ENCODE measurements around the gene VIL1. TPM values are rescaled to one million over a fixed set of nuclear protein-coding genes. Genes with fewer than 3 reads are reported as not detected.
A peak's percentile ranks its signal among the peaks of the same experiment; 100 is the strongest.

The VIL1 gene
- total and polyA plus RNA-seq, 9 of the 15 experiments (the other 6 are each of a cell fraction or from before 2014, with no cell fraction given): 0.51 to 2.7 (median 1.2) TPM

- TF ChIP-seq RREB1 (CRISPR knock-in tag; IDR thresholded peaks at IDR 0.05) (no peak), TBL1XR1 (IDR thresholded peaks at IDR 0.05; ENCODE audit: low read length in 2 of 2) (peak in 1 of 2 experiments; percentile 64; a peak in 2 of 4 replicates), CREM (IDR thresholded peaks at IDR 0.05; ENCODE audit: low read depth) (0 out of 2 replicates have a peak, but pooled peaks have one; percentile 20), CBX5 (IDR thresholded peaks at IDR 0.05; ENCODE audit: borderline replicate concordance, low read depth) (0 out of 2 replicates have a peak, but pooled peaks have one; percentile 25), PRDM10 (IDR thresholded peaks at IDR 0.05; ENCODE audit: partially characterized antibody) (peak; percentile 72), ZNF277 (CRISPR knock-in tag; IDR thresholded peaks at IDR 0.05; ENCODE audit: borderline replicate concordance) (no peak), POLR2AphosphoS2 (IDR thresholded peaks at IDR 0.05; ENCODE audit: low read length) (no peak), TSC22D4 (tag; IDR thresholded peaks at IDR 0.05) (no peak), SMC3 (conservative IDR thresholded peaks at IDR 0.05; ENCODE audit: insufficient read depth, low read depth, low read length) (0 out of 2 replicates have a peak, but pooled peaks have one; percentile 4), BRCA1 (IDR thresholded peaks at IDR 0.05) (no peak), BRCA1 (CRISPR knock-in tag; IDR thresholded peaks at IDR 0.05) (no peak), SIN3A (IDR thresholded peaks at IDR 0.05; ENCODE audit: borderline replicate concordance in 2 of 2, control insufficient read depth in 1 of 2, low read depth in 2 of 2, low read length in 2 of 2) (peak in 1 of 2 experiments; percentile 13; a peak in 1 of 4 replicates), MAX (CRISPR knock-in tag; IDR thresholded peaks at IDR 0.05) (no peak), RFX1 (IDR thresholded peaks at IDR 0.05) (no peak)
These were observed 21.5 kb upstream of the VIL1 start (continued) for GRCh38 chr2:218397463-218397819.

All from K562 (cell line).